Esophagus muscularis mucosa (tissue), 3 donors: ENCODE results near the gene SLC12A6.

Experiments used
- CTCF ChIP-seq, 3 experiments: fragments of 200-600 bp in 2 of 3; fragments of 450-650 bp in 1 of 3; sonication (generic) in 2 of 3; IDR thresholded peaks; one replicate each; pipeline ENCODE4 v1.5.1; 2017 to 2019; ENCODE audit warnings: antibody characterized with exemption in 3 of 3, mild to moderate bottlenecking in 2 of 3, moderate library complexity in 1 of 3
- EP300 ChIP-seq: sonication (generic); formaldehyde crosslinking; IDR thresholded peaks from one replicate; pipeline ENCODE4 v1.6.1; 2017; ENCODE audit warnings: antibody characterized with exemption

- TF ChIP-seq EP300 (no peak), CTCF (IDR thresholded peaks at IDR 0.05) (no peak)
Observed at GRCh38 chr15:34327906-34328305, 9.7 kb downstream of the SLC12A6 start.
